ENCODE results near the gene EVA1A.
"Not testable (repeated sequence)": the region's sequence is repeated elsewhere in the genome, so short reads cannot be mapped to it uniquely, and the experiment has no call there.

The EVA1A gene

GRCh38 chr2:75482398-75482797 lies 78.3 kb downstream of the EVA1A start:
- DNase-seq (ENCODE audit: low read depth): no peak

- no peak for DNase-seq (ENCODE audit: low read depth)
These were observed 79.5 kb downstream of the EVA1A start for GRCh38 chr2:75480971-75481836.

- DNase-seq (ENCODE audit: low read depth): not testable (repeated sequence)
These were observed 83.0 kb downstream of the EVA1A start for GRCh38 chr2:75477696-75478095.

GRCh38 chr2:75476761-75477160 lies 84.0 kb downstream of the EVA1A start:
- DNase-seq (ENCODE audit: low read depth): peak; percentile 20

- DNase-seq (ENCODE audit: low read depth): no peak
These were observed 84.8 kb downstream of the EVA1A start for GRCh38 chr2:75475976-75476375.

- DNase-seq (ENCODE audit: low read depth): no peak
These were observed 85.7 kb downstream of the EVA1A start for GRCh38 chr2:75475049-75475448.

- DNase-seq (ENCODE audit: low read depth): no peak
These were observed 86.6 kb downstream of the EVA1A start for GRCh38 chr2:75474115-75474514.

- peak; percentile 21 for DNase-seq (ENCODE audit: low read depth)
These were observed 93.9 kb downstream of the EVA1A start for GRCh38 chr2:75466708-75467311.

GRCh38 chr2:75465317-75465984 lies 95.3 kb downstream of the EVA1A start:
- DNase-seq (ENCODE audit: low read depth): peak; percentile 19

GRCh38 chr2:75464348-75464946 lies 96.3 kb downstream of the EVA1A start:
- peak; percentile 25 for DNase-seq (ENCODE audit: low read depth)

- DNase-seq (ENCODE audit: low read depth): no peak
These were observed 98.0 kb downstream of the EVA1A start for GRCh38 chr2:75462721-75463120.

GRCh38 chr2:75462206-75462605 lies 98.5 kb downstream of the EVA1A start:
- no peak for DNase-seq (ENCODE audit: low read depth)

- no peak for DNase-seq (ENCODE audit: low read depth)
These were observed 100.1 kb downstream of the EVA1A start for GRCh38 chr2:75460630-75461029.

GRCh38 chr2:75459565-75460310 lies 101.0 kb downstream of the EVA1A start:
- peak; percentile 45 for DNase-seq (ENCODE audit: low read depth)

GRCh38 chr2:75458201-75458600 lies 102.5 kb downstream of the EVA1A start:
- DNase-seq (ENCODE audit: low read depth): no peak

GRCh38 chr2:75456825-75457224 lies 103.9 kb downstream of the EVA1A start:
- DNase-seq (ENCODE audit: low read depth): no peak

- DNase-seq (ENCODE audit: low read depth): no peak
These were observed 104.6 kb downstream of the EVA1A start for GRCh38 chr2:75456111-75456510.

GRCh38 chr2:75454241-75454620 lies 106.5 kb downstream of the EVA1A start:
- no peak for DNase-seq (ENCODE audit: low read depth)

GRCh38 chr2:75453384-75454240 lies 107.1 kb downstream of the EVA1A start:
- no peak for DNase-seq (ENCODE audit: low read depth)

- DNase-seq (ENCODE audit: low read depth): no peak
These were observed 110.7 kb downstream of the EVA1A start for GRCh38 chr2:75450068-75450467.

- no peak for DNase-seq (ENCODE audit: low read depth)
These were observed 113.6 kb downstream of the EVA1A start for GRCh38 chr2:75447176-75447575.

Data from stromal cell of bone marrow (primary cell).